HCT116 (cell line): Measurements from ENCODE around the gene GALK1.

Experiments
- ATF3 ChIP-seq: IDR thresholded peaks from 2 replicates; pipeline ENCODE4 v1.6.1; 2012
- CTCF ChIP-seq, 3 experiments: fragments of 200-600 bp in 1 of 3; sonication (generic) in 1 of 3; IDR thresholded peaks in 2 of 3; conservative IDR thresholded peaks in 1 of 3; 2 replicates each; pipeline ENCODE4 v1.5.1; 2012 to 2017; ENCODE audit warnings: low read depth in 2 of 3, low read length in 2 of 3, antibody characterized with exemption in 1 of 3, borderline replicate concordance in 1 of 3, control low read depth in 1 of 3, mild to moderate bottlenecking in 1 of 3, mixed read lengths in 1 of 3, mixed run types in 1 of 3, moderate library complexity in 1 of 3; ENCODE audit not compliant: insufficient read depth in 1 of 3
- EGR1 ChIP-seq: IDR thresholded peaks from 2 replicates; pipeline ENCODE4 v1.6.1; 2012; ENCODE audit warnings: low read depth
- EZH2phosphoT487 ChIP-seq: fragments of 200-600 bp; IDR thresholded peaks from 2 replicates; pipeline ENCODE4 v1.6.1; 2018; ENCODE audit warnings: antibody characterized with exemption, borderline replicate concordance
- MAX ChIP-seq: IDR thresholded peaks from 2 replicates; pipeline ENCODE4 v1.6.1; 2012
- POLR2A ChIP-seq: IDR thresholded peaks from 2 replicates; pipeline ENCODE4 v1.7.0; 2011; ENCODE audit warnings: borderline replicate concordance; ENCODE audit not compliant: insufficient read depth, insufficient read length; ENCODE audit errors: extremely low read depth
- RAD21 ChIP-seq: IDR thresholded peaks from 2 replicates; pipeline ENCODE4 v1.6.1; 2012; ENCODE audit warnings: low read depth, mild to moderate bottlenecking
- SP1 ChIP-seq: IDR thresholded peaks from 2 replicates; pipeline ENCODE4 v1.6.1; 2012; ENCODE audit warnings: low read depth
- ZBTB33 ChIP-seq: IDR thresholded peaks from 2 replicates; pipeline ENCODE4 v1.6.1; 2011; ENCODE audit warnings: mild to moderate bottlenecking, low read length, moderate library complexity; ENCODE audit not compliant: insufficient replicate concordance; ENCODE audit errors: extremely low read depth

- TF ChIP-seq RAD21 (no peak), CTCF (IDR thresholded peaks at IDR 0.05 in 2 of 3, conservative IDR thresholded peaks at IDR 0.05 in 1 of 3; ENCODE audit: borderline replicate concordance in 1 of 3, insufficient read depth in 1 of 3, low read depth in 2 of 3, low read length in 2 of 3) (no peak), SP1 (no peak), EGR1 (no peak), POLR2A (no peak), ZBTB33 (no peak), EZH2phosphoT487 (no peak), ATF3 (no peak), MAX (no peak)
These were observed 28.7 kb downstream of the GALK1 start for GRCh38 chr17:75736173-75736835.
